ENCODE measurements around the gene PCDH9.

- TF ChIP-seq CTCF (IDR thresholded peaks at IDR 0.05) (no peak), POLR2A (IDR thresholded peaks at IDR 0.05) (no peak)
Observed at GRCh38 chr13:66491251-66491650, 738.9 kb downstream of the PCDH9 start.
